ENCODE results near the gene ANO8. TPM values are rescaled to one million over a fixed set of nuclear protein-coding genes. Genes with fewer than 3 reads are reported as not detected.

Gene ANO8
- total and polyA plus RNA-seq, 10 donors, result 1.1 to 12.0 (median 7.2) TPM

DNA sequence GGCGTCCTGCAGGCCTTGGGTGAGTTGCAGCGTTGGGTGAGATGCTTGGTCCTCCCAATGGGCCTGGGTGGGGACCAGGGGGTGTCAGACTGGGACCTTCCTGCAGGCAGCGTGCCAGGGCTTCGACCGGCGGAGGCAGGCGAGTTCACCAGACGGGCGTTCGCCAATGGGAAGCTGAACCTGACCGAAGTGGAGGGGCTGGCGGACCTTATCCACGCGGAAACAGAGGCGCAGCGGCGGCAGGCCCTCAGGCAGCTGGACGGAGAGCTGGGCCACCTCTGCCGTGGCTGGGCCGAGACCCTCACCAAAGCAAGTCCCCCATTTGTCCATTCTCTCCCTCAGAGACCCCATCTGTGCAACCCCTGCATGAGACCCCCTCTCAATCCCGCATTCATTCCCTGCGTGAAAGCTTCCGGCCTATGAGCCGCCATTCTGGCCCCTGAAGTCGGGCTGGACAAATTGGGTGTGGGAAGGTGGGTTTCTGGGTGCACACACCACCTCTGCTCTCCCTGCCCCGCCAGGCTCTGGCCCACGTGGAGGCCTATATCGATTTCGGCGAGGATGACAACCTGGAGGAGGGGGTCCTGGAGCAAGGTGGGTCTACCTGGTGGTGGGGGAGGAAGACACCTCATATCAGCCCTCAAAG lies 3.9 kb upstream of the ANO8 start:
- TF ChIP-seq POLR2AphosphoS5 (IDR thresholded peaks at IDR 0.05) (no peak), POLR2A (IDR thresholded peaks at IDR 0.05) (no peak)
- TF ChIP-seq, protein P1, sequence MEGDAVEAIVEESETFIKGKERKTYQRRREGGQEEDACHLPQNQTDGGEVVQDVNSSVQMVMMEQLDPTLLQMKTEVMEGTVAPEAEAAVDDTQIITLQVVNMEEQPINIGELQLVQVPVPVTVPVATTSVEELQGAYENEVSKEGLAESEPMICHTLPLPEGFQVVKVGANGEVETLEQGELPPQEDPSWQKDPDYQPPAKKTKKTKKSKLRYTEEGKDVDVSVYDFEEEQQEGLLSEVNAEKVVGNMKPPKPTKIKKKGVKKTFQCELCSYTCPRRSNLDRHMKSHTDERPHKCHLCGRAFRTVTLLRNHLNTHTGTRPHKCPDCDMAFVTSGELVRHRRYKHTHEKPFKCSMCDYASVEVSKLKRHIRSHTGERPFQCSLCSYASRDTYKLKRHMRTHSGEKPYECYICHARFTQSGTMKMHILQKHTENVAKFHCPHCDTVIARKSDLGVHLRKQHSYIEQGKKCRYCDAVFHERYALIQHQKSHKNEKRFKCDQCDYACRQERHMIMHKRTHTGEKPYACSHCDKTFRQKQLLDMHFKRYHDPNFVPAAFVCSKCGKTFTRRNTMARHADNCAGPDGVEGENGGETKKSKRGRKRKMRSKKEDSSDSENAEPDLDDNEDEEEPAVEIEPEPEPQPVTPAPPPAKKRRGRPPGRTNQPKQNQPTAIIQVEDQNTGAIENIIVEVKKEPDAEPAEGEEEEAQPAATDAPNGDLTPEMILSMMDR (IDR thresholded peaks at IDR 0.05 in 8 of 11, conservative IDR thresholded peaks at IDR 0.05 in 3 of 11), result no peak
- Histone ChIP-seq H3K4me3 (peak overlapping the region in 5 of 8 donors; percentile 50 to 83 (median 74)), H3K27me3 (replicated peaks in 1 of 7) (peaks cover 0 to 5% (median 0%) of the 10 kb centered on the region in 7 donors), H3K27ac (no peak overlapping the region), H3K9me3 (no peaks in the 10 kb centered on the region), H3K4me1 (peaks cover 19 to 64% (median 42%) of the 10 kb centered on the region in 6 donors), H3K36me3 (peaks cover 0 to 25% (median 8%) of the 10 kb centered on the region in 6 donors)
- intact Hi-C loops (cut with DNase I; ENCODE audit: low total_unique reads), result no loop called here
- peak; percentile 84 for DNase-seq
- WGBS, 5 donors, result 92 to 94% (median 93%) methylated on average over 17 to 30 of the region's 30 CpGs

DNA sequence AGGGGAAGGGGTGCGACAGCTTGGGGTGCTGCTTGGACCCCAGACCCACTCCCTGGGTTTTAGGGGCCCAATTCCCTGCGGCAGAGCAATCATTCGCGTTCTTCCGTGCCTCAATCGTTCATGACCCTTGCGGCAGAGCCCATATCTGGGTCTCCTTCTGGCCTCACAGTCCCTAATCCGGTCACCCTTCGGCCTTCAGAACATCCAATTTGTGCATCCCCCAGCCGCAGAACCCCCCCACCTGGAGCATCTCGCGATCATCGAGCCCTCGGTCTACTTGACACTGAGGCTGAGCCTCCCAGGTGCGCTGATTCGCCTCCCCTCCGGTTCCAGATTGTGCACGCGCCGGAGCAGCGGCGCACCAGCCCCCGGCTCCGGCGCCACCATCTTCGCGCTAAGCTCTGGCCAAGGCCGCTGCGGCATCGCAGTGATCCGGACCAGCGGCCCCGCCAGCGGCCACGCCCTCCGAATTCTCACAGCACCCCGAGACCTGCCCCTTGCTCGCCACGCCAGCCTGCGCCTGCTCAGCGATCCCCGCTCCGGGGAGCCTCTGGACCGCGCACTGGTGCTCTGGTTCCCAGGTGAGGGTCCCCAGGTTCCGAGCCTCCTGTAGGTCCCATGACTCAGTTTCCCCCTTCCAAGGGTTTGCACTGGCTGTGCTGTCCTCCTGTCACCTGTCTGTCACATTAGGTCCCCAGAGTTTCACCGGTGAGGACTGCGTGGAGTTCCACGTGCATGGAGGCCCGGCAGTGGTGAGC lies 3.2 kb upstream of the ANO8 start:
- TF ChIP-seq, protein P1 (IDR thresholded peaks at IDR 0.05 in 8 of 11, conservative IDR thresholded peaks at IDR 0.05 in 3 of 11), result no peak
- TF ChIP-seq POLR2AphosphoS5 (IDR thresholded peaks at IDR 0.05), result peak in 1 of 3 donors; percentile 5
- no peak for TF ChIP-seq POLR2A (IDR thresholded peaks at IDR 0.05)
- peak; percentile 86 for DNase-seq
- no peaks in the 10 kb centered on the region for H3K9me3 ChIP-seq
- H3K27ac ChIP-seq, result peak overlapping the region; percentile 87 to 94 (median 90)
- peak overlapping the region; percentile 50 to 83 (median 74) for H3K4me3 ChIP-seq
- intact Hi-C loops (cut with DNase I; ENCODE audit: low total_unique reads), result no loop called here
- H3K4me1 ChIP-seq, result peaks cover 19 to 71% (median 48%) of the 10 kb centered on the region in 6 donors
- 7 to 18% (median 7%) methylated on average over 16 to 50 of the region's 50 CpGs for WGBS, 5 donors
- H3K36me3 ChIP-seq, result peaks cover 0 to 25% (median 8%) of the 10 kb centered on the region in 6 donors
- peaks cover 0 to 5% (median 0%) of the 10 kb centered on the region in 7 donors for H3K27me3 ChIP-seq (replicated peaks in 1 of 7)

DNA sequence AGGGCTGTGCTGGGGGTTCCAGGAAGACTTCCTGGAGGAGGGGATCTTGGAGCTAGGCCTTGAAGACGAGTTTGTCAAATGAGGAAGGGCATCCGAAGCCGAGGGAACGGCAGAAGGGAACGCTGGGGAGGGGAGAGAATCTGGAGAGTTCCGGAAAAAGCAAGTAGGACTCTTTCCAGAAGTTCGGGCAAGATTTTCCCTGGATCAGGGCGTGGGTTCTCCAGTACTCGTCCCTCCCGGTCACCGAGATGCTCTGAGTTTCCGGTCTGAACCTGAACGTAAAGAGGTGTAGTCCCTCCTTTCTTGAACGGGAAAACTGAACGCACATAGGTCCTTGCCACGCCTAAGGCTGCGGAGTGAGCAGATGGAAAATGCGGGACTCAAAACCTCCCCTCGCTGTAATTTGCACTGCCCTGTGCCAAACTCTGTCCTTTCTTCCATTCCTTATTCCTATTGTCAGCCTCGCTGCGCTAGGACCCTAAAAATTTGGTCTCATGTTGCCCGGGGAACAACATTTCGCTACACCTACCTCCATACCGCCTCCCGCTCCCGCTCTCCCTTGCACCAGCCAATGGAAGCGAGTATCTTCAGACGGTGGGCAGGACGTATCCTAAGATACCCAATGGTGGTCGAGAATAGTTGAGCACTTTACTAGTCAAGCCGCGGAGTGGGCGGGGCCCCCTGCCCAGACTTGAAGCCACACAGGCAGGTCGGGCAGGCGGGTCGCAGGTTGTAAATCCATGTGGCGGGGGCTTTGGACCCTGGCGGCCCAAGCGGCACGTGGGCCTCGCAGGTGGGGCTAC lies 2.4 kb upstream of the ANO8 start, which contains the start of gene GTPBP3:
GTPBP3 (plus strand) TSS at position 682 of the 803 bp plus-strand sequence; CDS start at position 741, 59 bp downstream.
- H3K4me3 ChIP-seq, result peak within 1 kb of the TSS; percentile 50 to 83 (median 74)
- 0 to 1% (median 0%) methylated on average over 30 to 41 of the region's 41 CpGs for WGBS, 5 donors
- DNase-seq, result peak; percentile 99
- intact Hi-C loops (cut with DNase I; ENCODE audit: low total_unique reads), result no loop called here
- H3K27me3 ChIP-seq (replicated peaks in 1 of 7), result peaks cover 0 to 5% (median 0%) of the 10 kb centered on the region in 7 donors
- H3K4me1 ChIP-seq, result peaks cover 19 to 72% (median 48%) of the 10 kb centered on the region in 6 donors
- H3K36me3 ChIP-seq, result peaks cover 0 to 22% (median 6%) of the 10 kb centered on the region in 6 donors
- peak within 1 kb of the TSS; percentile 87 to 94 (median 90) for H3K27ac ChIP-seq
- no peak for TF ChIP-seq POLR2A (IDR thresholded peaks at IDR 0.05)
- TF ChIP-seq, protein P1 (IDR thresholded peaks at IDR 0.05 in 8 of 11, conservative IDR thresholded peaks at IDR 0.05 in 3 of 11), result peak in 2 of 11 experiments; percentile 15 to 18
- peak; percentile 81 to 84 (median 83) for TF ChIP-seq POLR2AphosphoS5 (IDR thresholded peaks at IDR 0.05)
- H3K9me3 ChIP-seq, result no peaks in the 10 kb centered on the region
